Stomach (tissue), 4 donors: ENCODE measurements around the gene DNAJB1.

Experiments
- CTCF ChIP-seq, 7 experiments: fragments of 450-650 bp in 4 of 7; fragments of 200-600 bp in 3 of 7; sonication (generic) in 3 of 7; IDR thresholded peaks; one replicate each; pipeline ENCODE4 v1.5.1; 2016 to 2019; ENCODE audit warnings: antibody characterized with exemption in 7 of 7, control low read depth in 2 of 7, mild to moderate bottlenecking in 1 of 7
- EP300 ChIP-seq: sonication (generic); formaldehyde crosslinking; IDR thresholded peaks from one replicate; pipeline ENCODE4 v1.6.1; 2017; ENCODE audit warnings: antibody characterized with exemption
- POLR2A ChIP-seq, 4 donors: fragments of 450-650 bp; IDR thresholded peaks; one replicate each; pipeline ENCODE4 v1.6.1; 2016; ENCODE audit warnings: antibody characterized with exemption in 4 of 4, control low read depth in 2 of 4, mild to moderate bottlenecking in 1 of 4, moderate library complexity in 1 of 4
- POLR2AphosphoS5 ChIP-seq, 3 donors: sonication (generic); formaldehyde crosslinking; IDR thresholded peaks; one replicate each; pipeline ENCODE4 v1.6.1; 2016; ENCODE audit warnings: antibody characterized with exemption in 3 of 3

GRCh38 chr19:14479309-14479974 is 38.8 kb downstream of the DNAJB1 start:
- TF ChIP-seq POLR2AphosphoS5 (IDR thresholded peaks at IDR 0.05), result no peak
- TF ChIP-seq CTCF (IDR thresholded peaks at IDR 0.05), result no peak
- no peak for TF ChIP-seq POLR2A (IDR thresholded peaks at IDR 0.05)
- no peak for TF ChIP-seq EP300
